HG02973 (cell line): Measurements from ENCODE around the gene DCDC1.
"Not testable (repeated sequence)": the region's sequence is repeated elsewhere in the genome, so short reads cannot be mapped to it uniquely, and the experiment has no call there.

Experiments
- ATAC-seq: cut with Tn5 transposase; IDR thresholded peaks from one replicate; pipeline ENCODE4 v1.9.1; 2021; ENCODE audit warnings: moderate library complexity; ENCODE audit not compliant: unreplicated experiment

Gene DCDC1

DNA sequence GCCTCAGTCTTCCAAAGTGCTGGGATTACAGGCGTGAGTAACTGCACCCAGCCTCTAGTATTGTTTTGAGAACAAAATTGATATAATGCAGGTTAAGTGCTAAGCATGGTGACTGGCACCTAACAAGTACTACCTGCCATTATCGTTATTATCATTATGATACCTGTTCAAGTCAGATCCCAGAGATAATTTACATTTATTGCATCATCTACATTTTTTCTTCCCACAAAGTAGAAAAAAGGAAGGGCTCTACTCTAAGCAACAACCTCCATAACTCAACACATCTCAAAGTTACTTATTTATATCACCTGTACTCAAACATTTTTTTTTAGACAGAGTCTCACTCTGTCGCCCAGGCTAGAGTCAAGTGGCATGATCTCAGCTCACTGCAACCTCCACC, 42.1 kb downstream of the DCDC1 start:
- no peak for ATAC-seq

- peak; percentile 90 for ATAC-seq
Observed at GRCh38 chr11:31326470-31327148, 42.9 kb downstream of the DCDC1 start.

DNA sequence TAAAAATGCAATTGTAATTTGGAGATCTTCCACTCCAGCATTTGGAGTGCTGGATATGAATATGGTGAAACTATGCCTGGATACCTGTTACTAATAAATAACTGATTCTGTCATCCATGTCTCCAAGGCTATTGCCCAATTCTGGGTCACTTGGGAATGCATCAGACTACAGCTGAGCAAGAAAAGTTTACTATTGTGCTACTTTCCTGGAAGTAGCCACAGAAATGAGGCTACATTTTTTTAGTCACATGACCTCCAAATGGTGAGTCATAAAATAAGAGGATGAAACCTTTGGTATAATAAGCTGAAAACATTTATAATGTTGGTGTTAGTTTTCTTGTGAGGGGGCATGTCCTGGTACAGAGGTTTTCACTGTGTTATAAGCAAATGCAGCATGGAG, 44.4 kb downstream of the DCDC1 start:
- ATAC-seq: no peak

GRCh38 chr11:31323145-31323544, 46.4 kb downstream of the DCDC1 start:
- ATAC-seq: no peak

GRCh38 chr11:31321494-31321893, 48.0 kb downstream of the DCDC1 start:
- ATAC-seq: not testable (repeated sequence)

GRCh38 chr11:31303644-31304180, 65.8 kb downstream of the DCDC1 start:
- no peak for ATAC-seq

- no peak for ATAC-seq
Observed at GRCh38 chr11:31301549-31302510, 67.7 kb downstream of the DCDC1 start.

DNA sequence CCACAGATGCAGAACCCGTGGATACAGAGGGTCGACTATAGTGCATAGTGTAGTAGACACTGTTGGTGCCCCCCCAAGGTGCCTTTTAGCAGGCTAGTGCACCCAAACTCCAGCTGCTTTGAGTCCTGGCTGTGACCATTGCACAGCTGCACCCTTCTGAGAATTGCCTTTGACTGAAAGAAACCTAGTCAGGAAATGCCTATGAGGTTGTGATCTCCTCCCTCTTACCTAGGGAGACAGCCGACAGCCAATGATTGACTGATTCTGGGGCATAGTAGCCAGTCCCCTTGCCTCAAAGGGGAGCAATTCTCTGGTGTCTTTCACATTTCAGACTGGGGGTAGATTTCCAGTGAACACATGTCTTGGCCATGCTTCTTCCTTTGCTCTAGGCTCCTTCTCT, 74.2 kb downstream of the DCDC1 start:
- ATAC-seq: no peak

DNA sequence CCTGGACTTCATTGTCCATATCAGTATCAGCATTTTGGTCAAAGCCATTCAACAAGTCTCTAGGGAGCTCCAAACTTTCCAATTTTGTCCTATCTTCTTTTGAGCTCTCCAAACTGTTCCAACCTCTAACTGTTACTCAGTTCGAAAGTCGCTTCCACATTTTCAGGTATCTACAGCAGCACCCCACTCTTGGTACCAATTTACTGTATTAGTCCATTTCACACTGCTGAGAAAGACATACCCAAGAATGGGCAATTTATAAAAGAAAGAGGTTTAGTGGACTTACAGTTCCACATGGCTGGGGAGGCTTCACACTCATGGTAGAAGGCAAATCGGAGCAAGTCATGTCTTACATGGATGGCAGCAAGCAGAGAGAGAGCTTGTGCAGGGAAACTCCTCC, 96.0 kb downstream of the DCDC1 start:
- not testable (repeated sequence) for ATAC-seq

GRCh38 chr11:31267720-31268119, 101.8 kb downstream of the DCDC1 start:
- no peak for ATAC-seq

- no peak for ATAC-seq
Observed at GRCh38 chr11:31264834-31265233, 104.7 kb downstream of the DCDC1 start.

GRCh38 chr11:31262761-31263160, 106.8 kb downstream of the DCDC1 start:
- ATAC-seq: no peak

DNA sequence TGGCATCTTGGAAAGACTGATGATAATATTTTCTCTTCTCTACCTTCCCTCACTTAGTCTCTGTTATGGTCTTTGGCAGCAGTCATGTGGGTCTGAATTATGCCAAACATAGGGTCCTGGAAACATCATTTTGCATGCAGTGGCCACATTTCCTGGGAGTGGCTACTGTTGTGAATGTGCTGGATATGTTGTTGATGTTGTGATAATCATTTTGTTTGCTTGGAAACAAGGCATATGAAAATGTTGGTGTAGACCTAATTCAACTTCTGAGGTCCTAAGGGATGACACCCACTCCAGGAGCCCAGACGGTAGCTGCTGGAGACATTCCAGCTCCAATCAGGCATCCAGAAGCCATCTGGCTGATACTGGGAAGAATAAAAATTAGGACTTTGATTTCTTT, 109.7 kb downstream of the DCDC1 start:
- no peak for ATAC-seq

- ATAC-seq: no peak
Observed at GRCh38 chr11:31254415-31254814, 115.1 kb downstream of the DCDC1 start.

DNA sequence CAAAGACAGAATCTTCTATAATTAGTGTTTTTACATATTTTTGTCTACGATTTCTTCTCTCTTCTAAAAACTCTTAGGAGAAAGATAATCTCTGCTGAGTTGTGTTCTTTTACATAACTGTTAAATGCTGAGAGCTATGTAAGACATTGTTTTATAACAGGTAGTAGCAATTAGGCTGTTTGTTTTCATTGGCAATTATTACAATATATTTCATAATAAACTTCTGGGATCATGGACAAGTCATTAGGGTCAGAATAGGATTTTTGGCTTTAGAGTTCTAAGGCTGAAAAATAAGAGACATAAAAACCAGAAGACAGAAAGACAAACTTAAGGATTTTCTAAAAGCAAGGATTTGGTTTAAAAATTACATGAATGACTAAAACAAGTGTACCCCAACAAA, 120.8 kb downstream of the DCDC1 start:
- ATAC-seq: no peak

DNA sequence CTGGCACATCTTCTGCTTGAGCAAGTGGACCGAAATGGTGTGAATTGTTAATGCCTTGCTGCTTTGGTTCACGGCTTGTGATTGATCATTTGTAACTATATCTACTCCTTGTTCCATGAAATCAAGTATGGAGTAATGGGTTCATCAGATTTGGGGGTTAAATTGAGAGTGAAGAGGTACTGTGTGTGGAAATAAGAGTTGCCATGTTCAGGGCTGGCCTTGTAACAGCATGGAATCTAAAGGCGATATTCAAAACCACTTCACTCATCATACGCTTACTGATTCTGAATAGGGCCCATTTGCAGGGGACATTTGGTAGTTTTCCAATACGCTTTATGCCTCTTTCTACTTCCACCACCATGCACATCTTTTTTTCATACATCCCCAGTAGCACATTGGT, 122.2 kb downstream of the DCDC1 start:
- ATAC-seq: no peak

- no peak for ATAC-seq
Observed at GRCh38 chr11:31246451-31247165, 122.9 kb downstream of the DCDC1 start.

DNA sequence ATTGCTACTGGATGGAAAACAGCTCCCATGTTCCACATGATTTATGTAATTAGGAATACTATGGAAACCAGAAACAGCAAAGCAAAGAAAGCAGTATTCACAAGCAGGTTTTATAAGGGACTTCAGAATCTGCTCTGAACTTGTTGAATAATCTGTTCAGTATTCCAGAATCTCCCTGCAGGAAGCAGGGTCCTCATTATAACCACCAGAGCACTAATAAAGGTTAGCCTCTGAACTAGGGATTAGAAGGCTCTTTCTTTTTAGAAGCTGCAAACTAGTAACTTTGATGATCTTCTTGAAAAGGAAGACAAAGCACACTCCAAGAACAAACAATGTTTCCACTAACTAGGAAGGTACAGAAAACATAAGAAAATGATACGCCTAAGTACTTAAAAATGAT, 125.8 kb downstream of the DCDC1 start:
- ATAC-seq: no peak

DNA sequence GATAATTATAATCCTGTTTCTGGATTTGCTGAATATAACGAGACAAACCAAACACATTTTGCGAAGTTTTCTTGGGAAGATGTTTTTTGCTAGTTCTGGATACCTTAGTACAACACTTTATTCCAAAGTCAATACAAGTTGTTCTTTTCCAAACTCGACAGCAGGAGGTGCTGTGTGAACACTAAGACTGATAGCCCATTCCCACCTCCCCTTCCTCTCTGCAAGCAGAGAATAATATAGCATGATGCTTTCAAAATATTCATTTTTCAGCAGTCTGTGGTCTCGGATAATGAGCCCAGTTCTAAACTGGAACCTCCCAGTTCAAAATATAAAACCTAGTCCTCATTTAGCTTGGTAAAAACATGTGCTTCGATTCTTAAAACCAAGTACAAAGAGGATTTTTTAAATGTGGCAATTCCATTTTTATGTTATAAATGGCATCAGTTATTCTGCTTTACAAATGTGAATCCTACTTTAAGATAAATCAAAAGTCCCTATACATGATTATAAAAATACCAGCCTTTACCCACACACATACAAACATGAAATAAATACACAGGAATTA, 129.1 kb downstream of the DCDC1 start:
- no peak for ATAC-seq

- no peak for ATAC-seq
Observed at GRCh38 chr11:31237819-31238760, 131.4 kb downstream of the DCDC1 start.
